Liver (tissue), 9 donors: ENCODE data around the gene SP9. TPM values are rescaled to one million over a fixed set of nuclear protein-coding genes. Genes with fewer than 3 reads are reported as not detected.

Experiments used
- DNase-seq: peaks from one replicate; pipeline ENCODE4 v3.0.0-alpha.2; 2017; ENCODE audit warnings: low spot score
- H3K27ac ChIP-seq, 2 donors: one replicate each; pipeline ENCODE4 v1.7.0; 2013; ENCODE audit warnings: inconsistent platforms in 2 of 2, low read length in 2 of 2, control low read depth in 1 of 2, low read depth in 1 of 2, mild to moderate bottlenecking in 1 of 2
- H3K27me3 ChIP-seq, 4 donors: one replicate each; pipeline versions ENCODE4 v1.6.1 to v1.7.0; 2013; ENCODE audit warnings: low read length in 3 of 4, inconsistent platforms in 1 of 4, mild to moderate bottlenecking in 1 of 4, moderate library complexity in 1 of 4; ENCODE audit not compliant: control insufficient read depth in 4 of 4, insufficient read depth in 4 of 4
- H3K36me3 ChIP-seq, 4 donors: one replicate each; pipeline versions ENCODE4 v1.6.1 to v1.7.0; 2013; ENCODE audit warnings: low read length in 3 of 4, mild to moderate bottlenecking in 3 of 4, low read depth in 1 of 4, moderate library complexity in 1 of 4; ENCODE audit not compliant: control insufficient read depth in 4 of 4, insufficient read depth in 3 of 4
- H3K4me1 ChIP-seq, 4 donors: one replicate each; pipeline versions ENCODE4 v1.6.1 to v1.7.0; 2013; ENCODE audit warnings: low read length in 3 of 4, mild to moderate bottlenecking in 3 of 4, moderate library complexity in 1 of 4; ENCODE audit not compliant: control insufficient read depth in 4 of 4, insufficient read depth in 4 of 4
- H3K4me3 ChIP-seq, 3 donors: one replicate each; pipeline versions ENCODE4 v1.6.1 to v1.7.0; 2013; ENCODE audit warnings: low read length in 3 of 3, control low read depth in 1 of 3, low read depth in 1 of 3, mild to moderate bottlenecking in 1 of 3
- H3K9ac ChIP-seq, 2 donors: one replicate each; pipeline ENCODE4 v1.7.0; 2013; ENCODE audit warnings: low read length in 2 of 2, mild to moderate bottlenecking in 2 of 2, moderate library complexity in 2 of 2, control low read depth in 1 of 2, low read depth in 1 of 2
- H3K9me3 ChIP-seq, 4 donors: one replicate each; pipeline versions ENCODE4 v1.6.1 to v1.7.0; 2013; ENCODE audit warnings: low read length in 3 of 4; ENCODE audit not compliant: control insufficient read depth in 4 of 4
- CTCF ChIP-seq: fragments of 150-350 bp; IDR thresholded peaks from 2 replicates; pipeline ENCODE4 v1.5.1; 2017; ENCODE audit warnings: improper control_type of control experiment, low read depth, low read length; ENCODE audit not compliant: missing input control
- EGR1 ChIP-seq, 2 donors: IDR thresholded peaks; 2 replicates each; pipeline ENCODE4 v1.6.1; 2016 to 2018; ENCODE audit warnings: antibody characterized with exemption in 2 of 2, low read depth in 2 of 2
- FOXA1 ChIP-seq: IDR thresholded peaks from 2 replicates; pipeline ENCODE4 v1.6.1; 2016; ENCODE audit warnings: antibody characterized with exemption
- GABPA ChIP-seq, 2 donors: IDR thresholded peaks in 1 of 2; conservative IDR thresholded peaks in 1 of 2; 2 replicates each; pipeline ENCODE4 v1.6.1; 2016; ENCODE audit warnings: antibody characterized with exemption in 2 of 2, mild to moderate bottlenecking in 1 of 2, moderate library complexity in 1 of 2
- HNF4A ChIP-seq, 2 donors: conservative IDR thresholded peaks; 2 replicates each; pipeline ENCODE4 v1.6.1; 2016; ENCODE audit warnings: antibody characterized with exemption in 2 of 2, mild to moderate bottlenecking in 2 of 2
- JUND ChIP-seq, 2 donors: IDR thresholded peaks; 2 replicates each; pipeline ENCODE4 v1.6.1; 2016; ENCODE audit warnings: antibody characterized with exemption in 2 of 2
- MAX ChIP-seq: IDR thresholded peaks from 2 replicates; pipeline ENCODE4 v1.6.1; 2016; ENCODE audit warnings: antibody characterized with exemption
- NR2F2 ChIP-seq: IDR thresholded peaks from 2 replicates; pipeline ENCODE4 v1.6.1; 2016; ENCODE audit warnings: antibody characterized with exemption
- REST ChIP-seq: IDR thresholded peaks from 2 replicates; pipeline ENCODE4 v1.6.1; 2016; ENCODE audit warnings: antibody characterized with exemption, mild to moderate bottlenecking
- RXRA ChIP-seq, 2 donors: IDR thresholded peaks; 2 replicates each; pipeline ENCODE4 v1.6.1; 2017 to 2018; ENCODE audit warnings: antibody characterized with exemption in 2 of 2, mild to moderate bottlenecking in 1 of 2
- SP1 ChIP-seq: IDR thresholded peaks from 2 replicates; pipeline ENCODE4 v1.6.1; 2018; ENCODE audit warnings: antibody characterized with exemption, mild to moderate bottlenecking
- TAF1 ChIP-seq: conservative IDR thresholded peaks from 2 replicates; pipeline ENCODE4 v1.6.1; 2016; ENCODE audit warnings: antibody characterized with exemption, mild to moderate bottlenecking
- YY1 ChIP-seq: IDR thresholded peaks from 2 replicates; pipeline ENCODE4 v1.6.1; 2016; ENCODE audit warnings: antibody characterized with exemption, mild to moderate bottlenecking
- WGBS: extraction: QIAGEN DNeasy Blood & Tissue Kit; methylation state at CpG from one replicate; pipeline ENCODE4 v1.1.7; 2013; 5-methylcytosine and 5-hydroxymethylcytosine counted together
- polyA plus RNA-seq, 2 donors: library from polyadenylated mRNA; stranded (reverse) in 1 of 2; unstranded in 1 of 2; fragments of 200-250 nt in 1 of 2; fragments of >200 nt in 1 of 2; fragmentation: Nextera tagmentation in 1 of 2; extraction: Ambion mirVana in 1 of 2; gene quantifications; one replicate each; pipeline versions ENCODE4 v1.2.1 to v1.2.3, GENCODE V29; 2013 to 2015
- total RNA-seq, 2 donors: library from RNA; depleted of rRNA; stranded (reverse); fragments of >200 nt; gene quantifications; one replicate each; pipeline ENCODE4 v1.2.3, GENCODE V29; 2014
- donor health status: healthy.
- donor health status: healthy.
- donor health status: healthy.
- donor health status: healthy.
- donor health status: healthy.

The SP9 gene
- total and polyA plus RNA-seq, 4 donors: not detected

- TF ChIP-seq EGR1 (IDR thresholded peaks at IDR 0.05; ENCODE audit: low read depth in 2 of 2): no peak
Measured at GRCh38 chr2:174327021-174327840, 7.5 kb upstream of the SP9 start (continued).

GRCh38 chr2:174327841-174328113 lies 7.0 kb upstream of the SP9 start:
- TF ChIP-seq YY1 (no peak), REST (no peak)
- Histone ChIP-seq H3K27ac (no peak overlapping the region), H3K9ac (no peak overlapping the region), H3K4me3 (no peak overlapping the region), H3K27me3 (peaks cover 6 to 42% (median 26%) of the 10 kb centered on the region in 4 donors), H3K4me1 (peaks cover 11 to 13% (median 12%) of the 10 kb centered on the region in 4 donors), H3K36me3 (no peaks in the 10 kb centered on the region), H3K9me3 (peaks cover 0 to 7% (median under 1%) of the 10 kb centered on the region in 4 donors)
- no peak for DNase-seq
- WGBS: 12% methylated on average over 6 of the region's 6 CpGs

- Histone ChIP-seq H3K4me3 (no peak overlapping the region), H3K9ac (no peak overlapping the region), H3K9me3 (peaks cover 0 to 7% (median under 1%) of the 10 kb centered on the region in 4 donors), H3K27ac (no peak overlapping the region), H3K27me3 (peaks cover 6 to 47% (median 30%) of the 10 kb centered on the region in 4 donors), H3K36me3 (no peaks in the 10 kb centered on the region), H3K4me1 (peaks cover 12 to 16% (median 13%) of the 10 kb centered on the region in 4 donors)
- 8% methylated on average over 44 of the region's 44 CpGs for whole genome bisulfite sequencing
- TF ChIP-seq NR2F2 (no peak), MAX (no peak), GABPA (IDR thresholded peaks at IDR 0.05 in 1 of 2, conservative IDR thresholded peaks at IDR 0.05 in 1 of 2) (no peak), HNF4A (conservative IDR thresholded peaks at IDR 0.05) (no peak), RXRA (IDR thresholded peaks at IDR 0.05) (no peak), FOXA1 (no peak), EGR1 (IDR thresholded peaks at IDR 0.05; ENCODE audit: low read depth in 2 of 2) (no peak), TAF1 (no peak), SP1 (no peak), JUND (IDR thresholded peaks at IDR 0.05) (no peak), CTCF (no peak)
- DNase-seq: no peak
Measured at GRCh38 chr2:174328114-174328960, 6.4 kb upstream of the SP9 start.
